Measurements from ENCODE around the gene PHF21A.

- no peak for TF ChIP-seq CTCF (conservative IDR thresholded peaks at IDR 0.05; ENCODE audit: low read length)
- TF ChIP-seq EZH2phosphoT487 (IDR thresholded peaks at IDR 0.05; ENCODE audit: borderline replicate concordance, low read depth, low read length) = no peak
Measured at GRCh38 chr11:46034041-46034440, 87.2 kb downstream of the PHF21A start.
